GM21526 (cell line): ENCODE results near the gene MTHFD1L.
"Not testable (repeated sequence)": the region's sequence is repeated elsewhere in the genome, so short reads cannot be mapped to it uniquely, and the experiment has no call there.

ENCODE experiments used
- ATAC-seq: cut with Tn5 transposase; IDR thresholded peaks from one replicate; pipeline ENCODE4 v1.9.1; 2021; ENCODE audit warnings: moderate library complexity; ENCODE audit not compliant: unreplicated experiment, low FRiP score

Gene MTHFD1L

GRCh38 chr6:151034825-151035781 lies 169.6 kb downstream of the MTHFD1L start:
- no peak for ATAC-seq

GRCh38 chr6:151036211-151036721 lies 170.8 kb downstream of the MTHFD1L start:
- ATAC-seq, result not testable (repeated sequence)

GRCh38 chr6:151036869-151037680 lies 171.6 kb downstream of the MTHFD1L start:
- ATAC-seq, result no peak

- no peak for ATAC-seq
These were observed 173.1 kb downstream of the MTHFD1L start for GRCh38 chr6:151038616-151039015.

- ATAC-seq, result not testable (repeated sequence)
These were observed 175.5 kb downstream of the MTHFD1L start for GRCh38 chr6:151040888-151041521.

- ATAC-seq, result no peak
These were observed 176.2 kb downstream of the MTHFD1L start for GRCh38 chr6:151041686-151042085.

- ATAC-seq, result not testable (repeated sequence)
These were observed 177.4 kb downstream of the MTHFD1L start for GRCh38 chr6:151042911-151043330.

- ATAC-seq, result no peak
These were observed 178.4 kb downstream of the MTHFD1L start for GRCh38 chr6:151043944-151044343.

GRCh38 chr6:151044465-151045441 lies 179.3 kb downstream of the MTHFD1L start:
- ATAC-seq, result no peak

- ATAC-seq, result not testable (repeated sequence)
These were observed 180.2 kb downstream of the MTHFD1L start for GRCh38 chr6:151045511-151046222.

- no peak for ATAC-seq
These were observed 185.7 kb downstream of the MTHFD1L start for GRCh38 chr6:151051164-151051563.

- ATAC-seq, result no peak
These were observed 186.6 kb downstream of the MTHFD1L start for GRCh38 chr6:151052021-151052646.

GRCh38 chr6:151054306-151054705 lies 188.8 kb downstream of the MTHFD1L start:
- ATAC-seq, result no peak

GRCh38 chr6:151056230-151056907 lies 190.9 kb downstream of the MTHFD1L start:
- no peak for ATAC-seq

- no peak for ATAC-seq
These were observed 191.6 kb downstream of the MTHFD1L start for GRCh38 chr6:151057061-151057460.

GRCh38 chr6:151058021-151058733 lies 192.7 kb downstream of the MTHFD1L start:
- no peak for ATAC-seq

- ATAC-seq, result no peak
These were observed 194.2 kb downstream of the MTHFD1L start for GRCh38 chr6:151059612-151060095.
